Non-pigmented ciliary epithelial cell (primary cell): Measurements from ENCODE around the gene MYOM3.

ENCODE experiments used
- DNase-seq: peaks from one replicate; pipeline ENCODE4 v3.0.0-alpha.2; 2010; ENCODE audit warnings: low read depth

The MYOM3 gene

GRCh38 chr1:24138476-24139221 is 26.7 kb upstream of the MYOM3 start:
- no peak for DNase-seq

DNA sequence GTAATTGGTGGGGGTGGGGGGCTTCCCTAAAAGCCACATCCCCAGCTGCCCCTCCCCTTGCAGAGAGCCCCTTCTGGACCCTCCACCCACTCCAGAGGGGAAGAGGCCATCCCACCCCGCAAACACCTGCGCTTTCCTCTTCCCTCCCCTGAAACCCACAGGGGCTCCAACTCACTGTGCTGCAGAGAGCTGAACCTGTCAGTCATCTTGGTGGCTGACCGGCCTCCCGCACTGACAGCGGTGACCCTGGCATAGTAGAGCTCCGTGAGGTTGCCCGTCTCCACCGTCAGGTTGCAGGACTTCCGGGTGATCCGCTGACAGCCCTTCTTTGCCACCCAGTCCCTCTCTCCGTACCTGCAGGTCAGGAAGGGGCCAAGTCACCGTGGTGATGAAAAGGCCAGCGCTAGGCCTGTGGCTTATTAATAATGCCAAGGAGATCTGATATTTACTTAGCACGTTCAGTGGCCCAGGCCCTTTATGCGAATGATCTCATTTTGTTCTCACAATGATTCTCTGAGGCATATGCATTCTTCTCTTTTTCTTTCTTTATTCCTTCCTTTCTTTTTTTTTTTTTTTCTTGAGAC is 25.1 kb upstream of the MYOM3 start:
- DNase-seq = no peak

DNA sequence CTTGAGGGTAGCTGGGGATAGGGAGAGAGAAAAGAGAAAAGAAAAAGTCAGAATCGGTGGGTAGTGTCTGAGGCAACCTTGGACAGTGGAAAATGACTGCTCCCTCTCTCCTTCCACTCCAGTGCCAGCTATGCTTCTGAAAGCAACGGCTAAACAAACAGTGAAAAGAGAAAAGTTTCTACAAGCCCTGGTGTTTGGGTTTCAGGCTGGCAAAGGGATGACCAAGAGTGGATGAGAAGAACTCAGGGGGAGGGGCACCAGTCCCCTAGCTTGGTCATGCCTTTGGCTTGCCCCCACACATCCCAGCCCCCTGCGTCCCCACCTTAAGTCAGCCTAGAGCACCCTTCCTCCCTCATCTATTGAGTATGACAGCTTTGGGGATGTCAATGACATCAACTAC is 22.4 kb upstream of the MYOM3 start:
- no peak for DNase-seq

DNA sequence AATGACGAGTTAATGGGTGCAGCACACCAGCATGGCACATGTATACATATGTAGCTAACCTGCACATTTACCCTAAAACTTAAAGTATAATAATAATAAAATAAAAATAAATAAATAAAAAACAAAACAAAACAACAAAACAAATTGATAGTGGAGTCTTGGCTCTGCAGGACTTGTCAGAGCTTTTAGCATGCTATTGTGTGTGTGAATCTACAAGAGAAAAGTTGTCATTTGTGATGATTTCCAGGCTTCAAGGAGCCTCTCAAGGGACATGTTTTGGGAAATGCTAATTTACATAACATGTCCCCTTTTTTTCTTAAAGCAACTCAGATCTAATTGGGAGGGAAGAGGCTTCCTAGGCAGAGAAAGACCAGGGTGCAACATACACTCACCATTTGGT is 21.9 kb upstream of the MYOM3 start:
- DNase-seq = no peak

- no peak for DNase-seq
These were observed 18.4 kb upstream of the MYOM3 start for GRCh38 chr1:24130385-24130784.

DNA sequence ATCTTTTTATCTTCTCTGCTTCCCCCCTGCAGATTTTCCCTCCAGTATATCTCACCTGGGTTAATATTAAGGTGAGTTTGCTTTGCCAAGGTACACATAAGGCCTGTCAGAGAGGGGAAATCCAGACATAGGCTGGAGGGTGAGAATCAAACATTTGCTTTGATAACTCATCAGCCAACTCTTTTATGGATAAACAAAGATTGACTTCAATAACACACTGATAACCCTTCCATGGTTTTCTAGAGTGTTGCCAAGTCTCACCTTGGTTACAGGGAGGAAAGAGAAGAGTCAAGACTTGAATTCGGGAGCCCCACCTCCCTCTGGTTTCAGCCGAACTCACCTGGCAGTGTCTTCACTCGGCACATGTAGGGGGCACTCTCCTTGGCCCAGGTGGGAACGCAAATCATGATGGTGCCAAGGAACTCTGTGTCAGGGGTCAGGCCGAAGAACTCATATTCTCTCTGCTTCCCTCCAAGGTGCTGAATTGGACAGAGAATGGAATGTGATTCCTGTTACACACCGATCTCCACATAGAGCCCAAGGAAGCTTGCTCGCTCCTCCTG is 15.9 kb upstream of the MYOM3 start:
- no peak for DNase-seq

DNA sequence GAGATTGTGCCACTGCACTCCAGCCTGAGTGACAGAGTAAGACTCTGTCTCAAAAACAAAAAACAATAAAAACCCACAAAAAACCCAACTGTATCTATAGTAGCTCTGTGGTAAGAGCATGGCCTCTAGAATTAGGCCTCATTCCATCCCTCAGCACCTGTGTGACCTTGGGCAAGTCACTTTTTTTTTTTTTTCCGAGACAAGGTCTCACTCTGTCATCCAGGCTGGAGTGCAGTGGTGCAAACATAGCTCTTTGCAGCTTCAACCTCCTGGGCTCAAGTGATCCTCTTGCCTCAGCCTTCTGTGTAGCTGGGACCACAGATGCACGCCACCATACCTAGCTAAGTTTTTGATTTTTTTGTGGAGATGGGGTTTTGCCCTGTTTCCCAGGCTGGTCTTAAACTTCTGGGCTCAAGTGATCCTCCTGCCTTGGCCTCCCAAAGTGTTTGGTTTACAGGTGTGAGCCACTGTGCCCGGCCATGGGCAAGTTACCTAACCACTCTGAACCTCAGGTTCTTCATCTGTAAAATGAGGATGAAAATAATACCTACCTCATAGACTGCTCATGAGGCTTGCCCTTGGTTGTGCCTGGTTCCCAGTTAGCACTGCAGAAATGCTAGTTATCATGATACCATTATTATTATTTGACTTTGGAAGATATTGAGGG is 15.3 kb upstream of the MYOM3 start:
- no peak for DNase-seq

- no peak for DNase-seq
These were observed 14.7 kb upstream of the MYOM3 start for GRCh38 chr1:24126672-24127023.

GRCh38 chr1:24126018-24126671 is 14.2 kb upstream of the MYOM3 start:
- no peak for DNase-seq

DNA sequence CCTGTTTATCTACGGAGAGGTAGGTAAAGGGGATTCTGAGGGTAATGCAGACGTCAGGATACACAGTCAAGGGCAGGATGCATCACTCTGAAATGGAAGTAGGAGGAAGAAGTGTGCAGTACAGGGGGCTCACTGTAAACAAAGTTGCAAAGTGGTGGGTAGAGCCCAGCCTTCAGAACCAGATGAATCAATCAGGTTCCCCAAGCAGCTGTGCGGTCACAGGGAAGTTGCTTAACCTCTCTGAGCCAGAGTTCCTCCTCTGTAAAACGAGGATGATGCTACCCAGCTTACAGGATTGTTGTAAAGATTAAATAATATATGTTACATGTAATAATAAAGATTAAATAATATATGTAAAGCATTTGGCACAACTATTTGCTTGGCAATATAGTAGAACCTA is 13.5 kb upstream of the MYOM3 start:
- no peak for DNase-seq

DNA sequence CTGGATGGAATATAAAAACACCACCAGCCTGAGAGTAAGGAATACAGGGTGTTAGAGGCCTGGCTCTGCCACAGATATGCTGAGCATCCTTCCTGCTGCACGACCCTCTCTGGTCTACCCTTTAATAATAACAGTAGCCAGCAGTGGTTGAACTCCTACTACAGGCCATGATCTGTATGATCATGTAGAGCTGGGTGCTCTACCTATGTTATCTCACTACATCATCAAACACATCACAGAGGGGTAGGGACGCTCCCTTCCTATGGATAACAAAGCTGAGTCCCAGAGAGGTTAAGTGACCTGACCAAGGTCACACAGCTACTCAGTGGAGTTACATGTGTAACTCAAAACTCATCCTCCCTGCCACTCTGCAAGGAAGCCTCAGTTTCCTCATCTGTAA is 13.0 kb upstream of the MYOM3 start:
- DNase-seq = no peak

DNA sequence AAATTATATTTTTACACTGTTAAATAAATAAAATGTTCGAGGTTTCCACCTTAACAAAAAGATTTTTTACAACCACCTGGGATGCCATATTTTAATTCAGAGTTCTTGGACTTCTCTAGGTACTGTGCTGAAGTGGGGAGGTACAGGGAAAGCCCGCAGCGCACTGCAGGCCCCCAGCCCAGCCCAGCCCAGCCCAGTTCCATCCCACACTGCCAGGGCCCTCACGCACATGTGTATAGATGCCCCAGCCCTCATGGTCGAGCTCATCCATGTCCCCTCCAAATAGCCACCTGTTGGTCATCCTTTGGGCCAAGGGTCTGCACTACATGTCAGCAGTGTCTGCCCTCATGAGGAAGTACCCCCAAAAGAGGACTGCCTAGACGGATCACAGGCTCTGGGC is 11.7 kb upstream of the MYOM3 start:
- DNase-seq = no peak

GRCh38 chr1:24122776-24123175 is 10.8 kb upstream of the MYOM3 start:
- no peak for DNase-seq

GRCh38 chr1:24121406-24121805 is 9.5 kb upstream of the MYOM3 start:
- no peak for DNase-seq

DNA sequence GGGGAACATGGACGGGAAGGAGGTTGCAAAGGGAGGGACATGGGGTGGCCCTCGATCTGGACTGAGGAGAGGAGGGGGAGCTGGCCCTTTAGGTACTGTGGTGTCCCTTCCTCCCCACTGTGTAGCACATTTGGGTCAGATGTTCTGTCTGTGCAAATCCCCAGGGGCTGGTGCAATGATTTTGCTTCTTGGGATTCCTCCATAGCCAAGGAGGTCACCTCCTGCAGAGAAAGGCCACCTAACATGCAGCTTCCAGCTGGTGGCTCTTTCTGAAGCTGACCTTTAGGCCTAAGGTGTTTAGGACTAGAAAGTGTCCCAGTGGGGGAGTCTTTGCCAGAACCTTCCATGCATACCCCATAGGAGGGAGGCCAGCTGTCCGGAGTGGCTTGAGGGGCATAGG is 9.0 kb upstream of the MYOM3 start:
- DNase-seq = no peak

- no peak for DNase-seq
These were observed 8.2 kb upstream of the MYOM3 start for GRCh38 chr1:24119859-24120756.

DNA sequence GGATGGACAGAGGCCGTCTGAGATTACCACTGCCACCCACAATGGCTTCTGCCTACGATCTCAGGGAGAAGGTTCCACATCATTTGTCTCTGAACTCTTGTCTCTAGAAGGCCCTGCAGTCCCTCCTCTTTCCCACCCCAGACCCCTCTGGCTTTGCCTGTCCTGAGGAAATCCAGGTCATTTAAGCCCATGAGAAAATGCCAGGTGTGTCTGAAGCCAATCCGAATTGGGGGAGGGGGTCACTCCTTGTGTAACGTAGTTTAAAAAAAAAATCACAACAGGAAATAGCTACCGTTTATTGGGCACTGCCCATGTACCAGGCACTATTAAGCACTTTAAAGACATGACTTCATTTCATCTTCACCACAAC is 7.5 kb upstream of the MYOM3 start:
- DNase-seq = no peak

DNA sequence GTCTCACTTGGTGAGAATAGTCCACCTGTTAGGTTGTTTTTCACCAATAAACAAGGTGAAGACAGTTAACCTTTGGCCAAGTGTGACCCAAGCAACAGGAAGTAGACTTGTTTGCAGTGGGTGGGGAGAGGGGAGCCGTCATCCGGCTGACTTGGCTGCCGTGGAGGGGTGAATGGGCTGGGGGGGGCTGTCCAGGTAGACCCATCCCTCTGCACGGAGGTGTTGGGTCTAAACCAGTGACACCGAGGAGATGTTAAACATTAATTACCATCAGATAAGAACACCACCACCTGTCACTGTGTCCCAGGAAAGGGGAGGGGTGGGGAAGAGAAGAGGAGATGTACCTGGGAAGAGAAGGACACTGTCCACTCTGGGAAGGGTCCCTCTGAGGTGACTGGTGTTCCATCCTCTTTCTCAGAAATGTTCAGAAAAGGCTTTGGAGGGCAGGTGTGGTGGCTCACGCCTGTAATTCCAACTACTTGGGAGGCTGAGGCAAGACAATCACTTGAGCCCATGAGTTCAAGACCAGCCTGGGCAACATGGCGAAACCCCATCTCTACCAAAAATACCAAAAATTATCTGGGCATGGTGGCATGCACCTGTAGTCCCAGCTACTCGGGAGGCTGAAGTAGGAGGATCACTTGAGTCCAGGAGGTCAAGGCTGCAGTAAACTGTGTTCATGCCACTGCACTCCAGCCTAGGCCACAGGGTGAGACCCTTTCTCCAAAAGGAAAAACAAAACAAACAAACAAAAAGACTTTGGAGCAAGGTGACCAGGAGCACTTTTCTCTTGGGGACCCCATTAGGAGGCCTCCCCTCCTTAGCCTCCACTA is 6.7 kb upstream of the MYOM3 start:
- DNase-seq = no peak

DNA sequence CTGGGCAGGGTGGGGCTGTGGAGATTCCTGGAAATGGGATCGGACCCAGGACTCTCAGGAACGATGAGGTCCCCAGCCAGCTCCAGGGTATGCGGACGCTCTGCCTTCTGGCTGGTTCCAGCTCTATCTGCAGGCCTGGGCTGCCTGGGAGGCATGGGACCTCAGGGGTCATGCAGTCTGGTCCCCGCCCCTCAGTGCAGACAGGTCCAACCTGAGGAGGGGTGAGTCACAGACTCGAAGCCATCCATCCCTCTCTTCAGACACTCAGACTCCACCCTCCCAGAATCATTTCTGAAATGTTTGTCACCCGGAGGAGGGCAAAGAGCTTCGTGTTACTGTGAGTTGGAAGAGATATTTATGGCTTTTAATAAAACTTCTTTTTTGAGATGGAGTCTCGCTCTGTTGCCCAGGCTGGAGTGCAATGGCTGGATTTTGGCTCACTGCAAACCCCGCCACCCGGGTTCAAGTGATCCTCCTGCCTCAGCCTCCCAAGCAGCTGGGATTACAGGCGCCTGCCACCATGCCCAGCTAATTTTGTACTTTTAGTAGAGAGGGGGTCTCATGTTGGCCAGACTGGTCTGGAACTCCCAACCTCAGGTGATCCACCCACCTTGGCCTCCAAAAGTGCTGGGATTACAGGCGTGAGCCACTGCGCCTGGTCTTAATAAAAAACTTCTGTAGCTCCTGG is 5.9 kb upstream of the MYOM3 start:
- peak; percentile 10 for DNase-seq

DNA sequence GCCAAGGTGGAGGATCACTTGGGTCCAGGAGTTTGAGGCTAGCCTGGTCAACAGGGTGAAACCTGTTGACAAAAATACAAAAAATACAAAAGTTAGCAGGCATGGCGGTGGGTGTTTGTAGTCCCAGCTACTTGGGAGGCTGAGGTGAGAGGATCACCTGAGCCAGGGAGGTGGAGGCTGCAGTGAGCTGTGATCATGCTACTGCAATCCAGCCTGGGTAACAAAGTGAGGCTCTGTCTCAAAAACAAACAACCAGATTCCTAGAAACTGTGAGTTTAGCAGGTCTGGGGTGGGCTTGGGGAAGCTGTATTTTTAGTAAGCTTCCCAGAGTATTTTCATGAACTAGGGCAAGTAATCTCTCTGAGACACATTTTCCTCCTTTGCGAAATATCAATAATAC is 5.2 kb upstream of the MYOM3 start:
- no peak for DNase-seq
